DOHH2 (cell line): Measurements from ENCODE around the gene WDR19.

Source experiments
- EZH2phosphoT487 ChIP-seq: fragments of 200-600 bp; sonication (generic); IDR thresholded peaks from 2 replicates; pipeline ENCODE4 v1.6.1; 2017; ENCODE audit warnings: borderline replicate concordance, mild to moderate bottlenecking, antibody characterized with exemption, low read length, moderate library complexity, mixed read lengths
- TF ChIP-seq, protein P1 (sequence below): fragments of 200-600 bp; sonication (generic); IDR thresholded peaks from one replicate; pipeline ENCODE4 v1.5.1; 2014; ENCODE audit warnings: antibody characterized with exemption, mild to moderate bottlenecking, low read depth, low read length; ENCODE audit not compliant: poor library complexity, severe bottlenecking

DNA sequence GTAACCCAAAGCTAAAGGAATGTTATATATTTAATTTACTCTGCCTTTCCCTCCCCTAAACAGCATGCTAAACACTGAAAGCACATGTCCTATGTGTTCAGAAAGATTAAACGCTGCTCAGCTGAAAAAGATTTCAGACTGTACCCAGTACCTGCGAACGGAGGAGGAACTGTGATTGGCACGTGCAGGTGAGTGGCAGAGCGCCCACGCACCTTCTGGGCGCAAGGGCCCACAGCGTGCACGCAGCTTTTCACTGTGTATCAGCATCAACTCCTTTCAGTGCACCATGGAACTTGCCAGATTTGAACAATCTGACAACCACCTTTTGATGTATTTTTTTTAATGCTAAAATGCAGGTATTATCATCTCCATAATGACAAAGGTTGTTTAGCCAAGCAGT, 96.1 kb downstream of the WDR19 start:
- TF ChIP-seq, protein P1, sequence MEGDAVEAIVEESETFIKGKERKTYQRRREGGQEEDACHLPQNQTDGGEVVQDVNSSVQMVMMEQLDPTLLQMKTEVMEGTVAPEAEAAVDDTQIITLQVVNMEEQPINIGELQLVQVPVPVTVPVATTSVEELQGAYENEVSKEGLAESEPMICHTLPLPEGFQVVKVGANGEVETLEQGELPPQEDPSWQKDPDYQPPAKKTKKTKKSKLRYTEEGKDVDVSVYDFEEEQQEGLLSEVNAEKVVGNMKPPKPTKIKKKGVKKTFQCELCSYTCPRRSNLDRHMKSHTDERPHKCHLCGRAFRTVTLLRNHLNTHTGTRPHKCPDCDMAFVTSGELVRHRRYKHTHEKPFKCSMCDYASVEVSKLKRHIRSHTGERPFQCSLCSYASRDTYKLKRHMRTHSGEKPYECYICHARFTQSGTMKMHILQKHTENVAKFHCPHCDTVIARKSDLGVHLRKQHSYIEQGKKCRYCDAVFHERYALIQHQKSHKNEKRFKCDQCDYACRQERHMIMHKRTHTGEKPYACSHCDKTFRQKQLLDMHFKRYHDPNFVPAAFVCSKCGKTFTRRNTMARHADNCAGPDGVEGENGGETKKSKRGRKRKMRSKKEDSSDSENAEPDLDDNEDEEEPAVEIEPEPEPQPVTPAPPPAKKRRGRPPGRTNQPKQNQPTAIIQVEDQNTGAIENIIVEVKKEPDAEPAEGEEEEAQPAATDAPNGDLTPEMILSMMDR: no peak
- no peak for TF ChIP-seq EZH2phosphoT487
